T-helper 1 cell treated with Interleukin-12 subunit alpha and Interleukin-12 subunit beta and Interleukin-4 antibody, amounts not matched to agents 30 μg/mL and 1 μg/mL, for 36 hours (primary cell): ENCODE measurements around the gene BMPR2.
"Not testable (repeated sequence)": the region's sequence is repeated elsewhere in the genome, so short reads cannot be mapped to it uniquely, and the experiment has no call there.

ENCODE experiments used
- H3K27ac Mint-ChIP-seq: one replicate; pipeline ENCODE4 v1.8.0; 2021; ENCODE audit warnings: mild to moderate bottlenecking, mixed read lengths
- H3K27me3 Mint-ChIP-seq: one replicate; pipeline ENCODE4 v1.8.0; 2021; ENCODE audit warnings: low read depth, mixed read lengths
- H3K36me3 Mint-ChIP-seq: one replicate; pipeline ENCODE4 v1.8.0; 2021; ENCODE audit warnings: low read depth, mixed read lengths
- H3K4me1 Mint-ChIP-seq: one replicate; pipeline ENCODE4 v1.8.0; 2021; ENCODE audit warnings: low read depth, mixed read lengths
- H3K4me3 Mint-ChIP-seq: one replicate; pipeline ENCODE4 v1.8.0; 2021; ENCODE audit warnings: mild to moderate bottlenecking, moderate library complexity, mixed read lengths
- H3K9me3 Mint-ChIP-seq: one replicate; pipeline ENCODE4 v1.8.0; 2021; ENCODE audit warnings: mixed read lengths

Gene BMPR2

GRCh38 chr2:202503276-202503675, 127.1 kb downstream of the BMPR2 start:
- not testable (repeated sequence) for H3K27ac Mint-ChIP-seq, H3K4me1 Mint-ChIP-seq, H3K27me3 Mint-ChIP-seq, H3K9me3 Mint-ChIP-seq, H3K36me3 Mint-ChIP-seq, H3K4me3 Mint-ChIP-seq

- H3K4me1 Mint-ChIP-seq: no peaks in the 10 kb centered on the region
- no peaks in the 10 kb centered on the region for H3K9me3 Mint-ChIP-seq
- H3K36me3 Mint-ChIP-seq: no peaks in the 10 kb centered on the region
- H3K4me3 Mint-ChIP-seq: no peak overlapping the region
- H3K27me3 Mint-ChIP-seq: no peaks in the 10 kb centered on the region
- no peak overlapping the region for H3K27ac Mint-ChIP-seq
Measured at GRCh38 chr2:202508686-202509085, 132.6 kb downstream of the BMPR2 start.

DNA sequence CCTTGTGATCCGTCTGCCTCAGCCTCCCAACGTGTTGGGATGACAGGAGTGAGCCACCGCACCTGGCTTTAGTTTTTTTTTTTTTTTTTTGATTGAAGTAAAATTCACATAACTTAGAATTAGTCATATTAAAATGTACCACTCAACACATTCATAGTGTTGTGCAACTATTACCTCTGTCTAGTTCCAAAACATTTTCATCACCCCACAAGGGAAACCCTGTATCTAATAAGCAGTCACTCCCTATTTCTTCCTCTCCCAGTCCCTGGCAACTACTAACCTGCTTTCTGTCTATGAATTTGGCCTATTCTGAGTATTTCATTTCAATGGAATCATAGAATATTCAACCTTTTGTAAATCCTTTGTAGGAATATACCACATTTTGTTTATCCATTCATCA, 134.8 kb downstream of the BMPR2 start:
- no peaks in the 10 kb centered on the region for H3K36me3 Mint-ChIP-seq
- no peak overlapping the region for H3K4me3 Mint-ChIP-seq
- H3K27ac Mint-ChIP-seq: no peak overlapping the region
- H3K4me1 Mint-ChIP-seq: no peaks in the 10 kb centered on the region
- no peaks in the 10 kb centered on the region for H3K9me3 Mint-ChIP-seq
- no peaks in the 10 kb centered on the region for H3K27me3 Mint-ChIP-seq

GRCh38 chr2:202512176-202512575, 136.0 kb downstream of the BMPR2 start:
- Mint-ChIP-seq H3K9me3 (no peaks in the 10 kb centered on the region), H3K27ac (no peak overlapping the region), H3K27me3 (no peaks in the 10 kb centered on the region), H3K36me3 (no peaks in the 10 kb centered on the region), H3K4me1 (no peaks in the 10 kb centered on the region), H3K4me3 (no peak overlapping the region)

- no peaks in the 10 kb centered on the region for H3K9me3 Mint-ChIP-seq
- no peaks in the 10 kb centered on the region for H3K36me3 Mint-ChIP-seq
- no peak overlapping the region for H3K4me3 Mint-ChIP-seq
- no peaks in the 10 kb centered on the region for H3K4me1 Mint-ChIP-seq
- no peaks in the 10 kb centered on the region for H3K27me3 Mint-ChIP-seq
- H3K27ac Mint-ChIP-seq: no peak overlapping the region
Measured at GRCh38 chr2:202514732-202515131, 138.6 kb downstream of the BMPR2 start.

GRCh38 chr2:202519453-202519852, 143.3 kb downstream of the BMPR2 start:
- Mint-ChIP-seq H3K9me3 (no peaks in the 10 kb centered on the region), H3K4me1 (no peaks in the 10 kb centered on the region), H3K36me3 (no peaks in the 10 kb centered on the region), H3K27me3 (no peaks in the 10 kb centered on the region), H3K4me3 (no peak overlapping the region), H3K27ac (no peak overlapping the region)

GRCh38 chr2:202521470-202521869, 145.3 kb downstream of the BMPR2 start:
- H3K27ac Mint-ChIP-seq: no peak overlapping the region
- H3K9me3 Mint-ChIP-seq: no peaks in the 10 kb centered on the region
- no peak overlapping the region for H3K4me3 Mint-ChIP-seq
- no peaks in the 10 kb centered on the region for H3K27me3 Mint-ChIP-seq
- no peaks in the 10 kb centered on the region for H3K4me1 Mint-ChIP-seq
- H3K36me3 Mint-ChIP-seq: no peaks in the 10 kb centered on the region

GRCh38 chr2:202529389-202529788, 153.3 kb downstream of the BMPR2 start:
- Mint-ChIP-seq H3K36me3 (no peaks in the 10 kb centered on the region), H3K9me3 (no peaks in the 10 kb centered on the region), H3K27me3 (no peaks in the 10 kb centered on the region), H3K4me1 (peaks cover 4% of the 10 kb centered on the region), H3K4me3 (no peak overlapping the region), H3K27ac (no peak overlapping the region)

DNA sequence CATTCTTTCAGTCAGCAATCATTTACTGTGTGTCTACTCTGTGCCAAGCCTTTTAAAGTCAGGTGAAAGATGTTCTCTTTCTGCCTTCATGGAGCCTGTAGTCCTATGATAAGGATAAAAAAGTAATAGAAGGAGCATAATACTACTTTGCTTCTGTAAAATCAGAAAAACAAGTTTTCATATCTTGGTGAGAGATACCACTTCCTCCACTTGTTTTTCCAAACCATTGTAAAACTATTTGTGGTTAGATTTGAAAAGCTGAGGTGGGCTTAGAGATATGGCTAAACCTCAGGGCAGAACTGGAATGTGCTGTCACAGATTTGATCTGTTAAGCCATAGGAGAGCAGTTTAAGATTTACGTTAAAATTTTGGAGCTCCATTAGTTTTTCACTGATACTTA, 153.9 kb downstream of the BMPR2 start:
- Mint-ChIP-seq H3K4me1 (peaks cover 4% of the 10 kb centered on the region), H3K27me3 (no peaks in the 10 kb centered on the region), H3K9me3 (no peaks in the 10 kb centered on the region), H3K27ac (no peak overlapping the region), H3K36me3 (no peaks in the 10 kb centered on the region), H3K4me3 (no peak overlapping the region)

GRCh38 chr2:202535290-202535689, 159.2 kb downstream of the BMPR2 start:
- not testable (repeated sequence) for H3K9me3 Mint-ChIP-seq, H3K4me1 Mint-ChIP-seq, H3K27ac Mint-ChIP-seq

GRCh38 chr2:202541137-202541536, 165.0 kb downstream of the BMPR2 start:
- Mint-ChIP-seq H3K36me3 (no peaks in the 10 kb centered on the region), H3K27me3 (no peaks in the 10 kb centered on the region)

More at GRCh38 chr2:202535290-202535689, 159.2 kb downstream of the BMPR2 start:
- H3K36me3 Mint-ChIP-seq, H3K27me3 Mint-ChIP-seq, H3K4me3 Mint-ChIP-seq: not testable (repeated sequence)

GRCh38 chr2:202542142-202542541, 166.0 kb downstream of the BMPR2 start:
- Mint-ChIP-seq H3K4me1 (peaks cover 4% of the 10 kb centered on the region), H3K4me3 (no peak overlapping the region), H3K9me3 (no peaks in the 10 kb centered on the region), H3K27ac (no peak overlapping the region), H3K36me3 (no peaks in the 10 kb centered on the region), H3K27me3 (no peaks in the 10 kb centered on the region)

More at GRCh38 chr2:202541137-202541536, 165.0 kb downstream of the BMPR2 start:
- Mint-ChIP-seq H3K9me3 (no peaks in the 10 kb centered on the region), H3K27ac (no peak overlapping the region), H3K4me1 (peaks cover 4% of the 10 kb centered on the region), H3K4me3 (no peak overlapping the region)

- Mint-ChIP-seq H3K36me3 (no peaks in the 10 kb centered on the region), H3K4me1 (peaks cover 4% of the 10 kb centered on the region), H3K27me3 (no peaks in the 10 kb centered on the region), H3K9me3 (no peaks in the 10 kb centered on the region), H3K27ac (no peak overlapping the region), H3K4me3 (no peak overlapping the region)
Measured at GRCh38 chr2:202545523-202545922, 169.4 kb downstream of the BMPR2 start.

GRCh38 chr2:202545931-202546330, 169.8 kb downstream of the BMPR2 start:
- no peak overlapping the region for H3K27ac Mint-ChIP-seq
- peaks cover 4% of the 10 kb centered on the region for H3K4me1 Mint-ChIP-seq
- no peaks in the 10 kb centered on the region for H3K27me3 Mint-ChIP-seq
- no peaks in the 10 kb centered on the region for H3K9me3 Mint-ChIP-seq
- H3K4me3 Mint-ChIP-seq: no peak overlapping the region
- H3K36me3 Mint-ChIP-seq: no peaks in the 10 kb centered on the region

- H3K27me3 Mint-ChIP-seq, H3K4me3 Mint-ChIP-seq, H3K4me1 Mint-ChIP-seq, H3K27ac Mint-ChIP-seq, H3K9me3 Mint-ChIP-seq, H3K36me3 Mint-ChIP-seq: not testable (repeated sequence)
Measured at GRCh38 chr2:202546499-202547141, 170.5 kb downstream of the BMPR2 start.

DNA sequence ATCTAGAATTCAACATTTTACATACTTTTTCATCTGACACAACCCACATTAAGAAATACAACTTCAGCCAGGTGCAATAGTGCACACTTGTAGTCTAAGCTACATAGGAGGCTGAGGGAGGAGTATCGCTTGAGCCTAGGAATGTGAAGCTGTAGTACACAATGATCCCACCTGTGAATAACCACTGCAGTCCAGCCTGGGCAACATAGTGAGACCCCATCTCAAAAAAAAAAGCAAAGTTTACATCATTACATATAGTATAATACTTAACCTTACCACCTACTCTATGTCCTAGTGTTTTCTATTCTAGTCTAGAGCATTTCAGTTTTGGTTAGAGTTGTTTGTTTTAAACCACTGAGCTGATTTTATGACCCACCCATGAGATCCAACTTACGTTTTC, 172.1 kb downstream of the BMPR2 start:
- Mint-ChIP-seq H3K4me1 (peaks cover 4% of the 10 kb centered on the region), H3K27me3 (no peaks in the 10 kb centered on the region), H3K36me3 (no peaks in the 10 kb centered on the region), H3K9me3 (no peaks in the 10 kb centered on the region), H3K27ac (no peak overlapping the region), H3K4me3 (no peak overlapping the region)
